ENCODE results near the gene SEC61B. TPM values are rescaled to one million over a fixed set of nuclear protein-coding genes. Genes with fewer than 3 reads are reported as not detected.

Gene SEC61B
- total and polyA plus RNA-seq, 2 donors from 2014 or later = 118 to 328 TPM

- no peak overlapping the region for H3K9ac ChIP-seq (ENCODE audit: low read length in 3 of 3)
- H3K27me3 ChIP-seq (ENCODE audit: control insufficient read depth, insufficient read depth, low read length) = no peaks in the 10 kb centered on the region
- DNase-seq = no peak
- no peaks in the 10 kb centered on the region for H3K36me3 ChIP-seq (ENCODE audit: control insufficient read depth in 2 of 3, insufficient read depth in 3 of 3, low read length in 3 of 3)
- FAIRE-seq = no peak
- peaks cover 0 to 6% (median 0%) of the 10 kb centered on the region in 3 donors for H3K4me1 ChIP-seq (ENCODE audit: control insufficient read depth in 2 of 3, insufficient read depth in 2 of 3, low read depth in 1 of 3, low read length in 3 of 3)
- no peaks in the 10 kb centered on the region for H3K9me3 ChIP-seq (ENCODE audit: control insufficient read depth in 2 of 3, insufficient read depth in 1 of 3, low read length in 3 of 3)
- no peak overlapping the region for H3K27ac ChIP-seq (ENCODE audit: low read depth in 2 of 2, low read length in 2 of 2)
- TF ChIP-seq CTCF (IDR thresholded peaks at IDR 0.05; ENCODE audit: borderline replicate concordance, extremely low read depth, insufficient read depth) = no peak
- H3K4me3 ChIP-seq (ENCODE audit: low read length in 3 of 3) = no peak overlapping the region
- intact Hi-C loops (cut with DNase I) = no loop called here
Observed at GRCh38 chr9:99182356-99182755, 39.7 kb upstream of the SEC61B start.

GRCh38 chr9:99183616-99184015, 38.5 kb upstream of the SEC61B start:
- intact Hi-C loops (cut with DNase I) = no loop called here

GRCh38 chr9:99184110-99184474, 38.0 kb upstream of the SEC61B start:
- no peak for FAIRE-seq
- intact Hi-C loops (cut with DNase I) = no loop called here
- peak in 2 of 5 donors; percentile 64 to 84 for DNase-seq
- H3K4me3 ChIP-seq (ENCODE audit: low read length in 3 of 3) = no peak overlapping the region
- no peak overlapping the region for H3K27ac ChIP-seq (ENCODE audit: low read depth in 2 of 2, low read length in 2 of 2)
- H3K4me1 ChIP-seq (ENCODE audit: control insufficient read depth in 2 of 3, insufficient read depth in 2 of 3, low read depth in 1 of 3, low read length in 3 of 3) = peaks cover 0 to 6% (median 0%) of the 10 kb centered on the region in 3 donors
- H3K9ac ChIP-seq (ENCODE audit: low read length in 3 of 3) = no peak overlapping the region
- no peaks in the 10 kb centered on the region for H3K27me3 ChIP-seq (ENCODE audit: control insufficient read depth, insufficient read depth, low read length)
- H3K9me3 ChIP-seq (ENCODE audit: control insufficient read depth in 2 of 3, insufficient read depth in 1 of 3, low read length in 3 of 3) = no peaks in the 10 kb centered on the region
- no peak for TF ChIP-seq CTCF (IDR thresholded peaks at IDR 0.05; ENCODE audit: borderline replicate concordance, extremely low read depth, insufficient read depth)
- no peaks in the 10 kb centered on the region for H3K36me3 ChIP-seq (ENCODE audit: control insufficient read depth in 2 of 3, insufficient read depth in 3 of 3, low read length in 3 of 3)

More at GRCh38 chr9:99183616-99184015, 38.5 kb upstream of the SEC61B start:
- no peak overlapping the region for H3K9ac ChIP-seq (ENCODE audit: low read length in 3 of 3)
- H3K27me3 ChIP-seq (ENCODE audit: control insufficient read depth, insufficient read depth, low read length) = no peaks in the 10 kb centered on the region
- no peak for TF ChIP-seq CTCF (IDR thresholded peaks at IDR 0.05; ENCODE audit: borderline replicate concordance, extremely low read depth, insufficient read depth)
- FAIRE-seq (no peak), DNase-seq (no peak)
- H3K4me1 ChIP-seq (ENCODE audit: control insufficient read depth in 2 of 3, insufficient read depth in 2 of 3, low read depth in 1 of 3, low read length in 3 of 3) = peaks cover 0 to 6% (median 0%) of the 10 kb centered on the region in 3 donors
- H3K36me3 ChIP-seq (ENCODE audit: control insufficient read depth in 2 of 3, insufficient read depth in 3 of 3, low read length in 3 of 3) = no peaks in the 10 kb centered on the region
- no peak overlapping the region for H3K27ac ChIP-seq (ENCODE audit: low read depth in 2 of 2, low read length in 2 of 2)
- H3K9me3 ChIP-seq (ENCODE audit: control insufficient read depth in 2 of 3, insufficient read depth in 1 of 3, low read length in 3 of 3) = no peaks in the 10 kb centered on the region
- H3K4me3 ChIP-seq (ENCODE audit: low read length in 3 of 3) = no peak overlapping the region
